OCI-LY1 (cell line): ENCODE measurements around the gene VIPR2.

Experiments
- H2AFZ ChIP-seq: fragments of 200-600 bp; sonication (generic), shearing (Covaris generic); 2 replicates; pipeline ENCODE4 v1.6.0; 2014; ENCODE audit warnings: antibody characterized with exemption, mild to moderate bottlenecking, low read length
- H3F3A ChIP-seq: fragments of 200-600 bp; sonication (generic), shearing (Covaris generic); 2 replicates; pipeline ENCODE4 v1.6.0; 2014; ENCODE audit warnings: mild to moderate bottlenecking, antibody characterized with exemption, low read length, moderate library complexity; ENCODE audit not compliant: insufficient read depth
- H3K27ac ChIP-seq: fragments of 200-600 bp; sonication (generic); 2 replicates; pipeline ENCODE4 v1.5.1; 2014; ENCODE audit warnings: low read length, mixed run types, mild to moderate bottlenecking, low read depth; ENCODE audit not compliant: poor library complexity, severe bottlenecking
- H3K27me3 ChIP-seq: fragments of 200-600 bp; sonication (generic); 2 replicates; pipeline ENCODE4 v1.6.0; 2014; ENCODE audit warnings: antibody characterized with exemption, mild to moderate bottlenecking, low read length, moderate library complexity; ENCODE audit not compliant: insufficient read depth
- H3K36me3 ChIP-seq: fragments of 200-600 bp; sonication (generic); 2 replicates; pipeline ENCODE4 v1.6.1; 2014; ENCODE audit warnings: mild to moderate bottlenecking, antibody characterized with exemption, low read length, moderate library complexity, mixed read lengths; ENCODE audit not compliant: insufficient read depth
- H3K4me1 ChIP-seq: fragments of 200-600 bp; sonication (generic); 2 replicates; pipeline ENCODE4 v1.5.1; 2014; ENCODE audit warnings: mild to moderate bottlenecking, low read length, moderate library complexity; ENCODE audit not compliant: insufficient read depth, severe bottlenecking
- H3K4me2 ChIP-seq: fragments of 200-600 bp; sonication (generic), shearing (Covaris generic); 2 replicates; pipeline ENCODE4 v1.6.1; 2014; ENCODE audit warnings: low read length
- H3K4me3 ChIP-seq: fragments of 200-600 bp; sonication (generic); 2 replicates; pipeline ENCODE4 v1.5.1; 2014; ENCODE audit warnings: low read length, low read depth, mild to moderate bottlenecking, mixed read lengths; ENCODE audit not compliant: poor library complexity, severe bottlenecking
- H3K79me2 ChIP-seq: fragments of 200-600 bp; shearing (Covaris generic); 2 replicates; pipeline ENCODE4 v1.6.1; 2016; ENCODE audit warnings: mixed run types, low read length, mixed read lengths; ENCODE audit not compliant: insufficient read depth
- H3K9ac ChIP-seq: fragments of 200-600 bp; sonication (generic), shearing (Covaris generic); 2 replicates; pipeline ENCODE4 v1.6.1; 2014; ENCODE audit warnings: mild to moderate bottlenecking, low read length, mixed read lengths
- H3K9me2 ChIP-seq: fragments of 200-600 bp; sonication (generic), shearing (Covaris generic); 2 replicates; pipeline ENCODE4 v1.6.1; 2014; ENCODE audit warnings: low read depth, mild to moderate bottlenecking, low read length, mixed read lengths
- H3K9me3 ChIP-seq: fragments of 200-600 bp; shearing (Covaris generic); 2 replicates; pipeline ENCODE4 v1.6.1; 2014; ENCODE audit warnings: low read length, mixed read lengths
- H4K20me1 ChIP-seq: fragments of 200-600 bp; sonication (generic), shearing (Covaris generic); 2 replicates; pipeline ENCODE4 v1.6.0; 2016; ENCODE audit warnings: mild to moderate bottlenecking, low read length; ENCODE audit not compliant: insufficient read depth
- CTCF ChIP-seq: fragments of 200-600 bp; sonication (generic), shearing (Covaris generic); IDR thresholded peaks from 2 replicates; pipeline ENCODE4 v1.5.1; 2017; ENCODE audit warnings: mild to moderate bottlenecking, antibody characterized with exemption, low read length, moderate library complexity, mixed read lengths
- EZH2 ChIP-seq: fragments of 200-600 bp; sonication (generic), shearing (Covaris generic); IDR thresholded peaks from 2 replicates; pipeline ENCODE4 v1.8.0; 2017; ENCODE audit warnings: borderline replicate concordance, mixed run types, mild to moderate bottlenecking, antibody characterized with exemption, low read length, moderate library complexity, mixed read lengths

Gene VIPR2

GRCh38 chr7:159139202-159139601 is 5.5 kb downstream of the VIPR2 start:
- Histone ChIP-seq H3K4me3 (no peak overlapping the region), H3K27me3 (0 out of 2 replicates have a peak, but pooled peaks cover 5% of the 10 kb centered on the region), H2AFZ (no peak overlapping the region), H3F3A (no peaks in the 10 kb centered on the region), H3K27ac (no peak overlapping the region), H3K4me2 (no peak overlapping the region), H3K9me2 (no peaks in the 10 kb centered on the region), H3K4me1 (no peaks in the 10 kb centered on the region), H4K20me1 (no peaks in the 10 kb centered on the region), H3K9ac (no peak overlapping the region), H3K36me3 (no peaks in the 10 kb centered on the region), H3K9me3 (no peaks in the 10 kb centered on the region), H3K79me2 (no peaks in the 10 kb centered on the region)
- TF ChIP-seq CTCF (no peak), EZH2 (no peak)

- no peak overlapping the region for H3K9ac ChIP-seq
- H3K36me3 ChIP-seq = no peaks in the 10 kb centered on the region
- H3K9me2 ChIP-seq = no peaks in the 10 kb centered on the region
- no peak for TF ChIP-seq CTCF
- TF ChIP-seq EZH2 = no peak
- H3K27me3 ChIP-seq = 0 out of 2 replicates have a peak, but pooled peaks cover 5% of the 10 kb centered on the region
- H3K27ac ChIP-seq = no peak overlapping the region
- H4K20me1 ChIP-seq = no peaks in the 10 kb centered on the region
- no peak overlapping the region for H3K4me2 ChIP-seq
- H3F3A ChIP-seq = no peaks in the 10 kb centered on the region
- no peak overlapping the region for H3K4me3 ChIP-seq
- H3K4me1 ChIP-seq = no peaks in the 10 kb centered on the region
- H3K79me2 ChIP-seq = no peaks in the 10 kb centered on the region
- no peaks in the 10 kb centered on the region for H3K9me3 ChIP-seq
- H2AFZ ChIP-seq = no peak overlapping the region
Observed at GRCh38 chr7:159138508-159138907, 6.2 kb downstream of the VIPR2 start.

- no peak for TF ChIP-seq CTCF
- no peak for TF ChIP-seq EZH2
- H3K4me2 ChIP-seq = no peak overlapping the region
- H3F3A ChIP-seq = no peaks in the 10 kb centered on the region
- no peak overlapping the region for H3K4me3 ChIP-seq
- H3K27ac ChIP-seq = no peak overlapping the region
- no peak overlapping the region for H2AFZ ChIP-seq
- H4K20me1 ChIP-seq = no peaks in the 10 kb centered on the region
- H3K9ac ChIP-seq = no peak overlapping the region
- no peaks in the 10 kb centered on the region for H3K36me3 ChIP-seq
- no peaks in the 10 kb centered on the region for H3K9me2 ChIP-seq
- 0 out of 2 replicates have a peak, but pooled peaks cover 5% of the 10 kb centered on the region for H3K27me3 ChIP-seq
- no peaks in the 10 kb centered on the region for H3K79me2 ChIP-seq
- no peaks in the 10 kb centered on the region for H3K9me3 ChIP-seq
- no peaks in the 10 kb centered on the region for H3K4me1 ChIP-seq
Observed at GRCh38 chr7:159137906-159138305, 6.8 kb downstream of the VIPR2 start.
